ENCODE results near the gene MT1G.

MT1G gene

DNA sequence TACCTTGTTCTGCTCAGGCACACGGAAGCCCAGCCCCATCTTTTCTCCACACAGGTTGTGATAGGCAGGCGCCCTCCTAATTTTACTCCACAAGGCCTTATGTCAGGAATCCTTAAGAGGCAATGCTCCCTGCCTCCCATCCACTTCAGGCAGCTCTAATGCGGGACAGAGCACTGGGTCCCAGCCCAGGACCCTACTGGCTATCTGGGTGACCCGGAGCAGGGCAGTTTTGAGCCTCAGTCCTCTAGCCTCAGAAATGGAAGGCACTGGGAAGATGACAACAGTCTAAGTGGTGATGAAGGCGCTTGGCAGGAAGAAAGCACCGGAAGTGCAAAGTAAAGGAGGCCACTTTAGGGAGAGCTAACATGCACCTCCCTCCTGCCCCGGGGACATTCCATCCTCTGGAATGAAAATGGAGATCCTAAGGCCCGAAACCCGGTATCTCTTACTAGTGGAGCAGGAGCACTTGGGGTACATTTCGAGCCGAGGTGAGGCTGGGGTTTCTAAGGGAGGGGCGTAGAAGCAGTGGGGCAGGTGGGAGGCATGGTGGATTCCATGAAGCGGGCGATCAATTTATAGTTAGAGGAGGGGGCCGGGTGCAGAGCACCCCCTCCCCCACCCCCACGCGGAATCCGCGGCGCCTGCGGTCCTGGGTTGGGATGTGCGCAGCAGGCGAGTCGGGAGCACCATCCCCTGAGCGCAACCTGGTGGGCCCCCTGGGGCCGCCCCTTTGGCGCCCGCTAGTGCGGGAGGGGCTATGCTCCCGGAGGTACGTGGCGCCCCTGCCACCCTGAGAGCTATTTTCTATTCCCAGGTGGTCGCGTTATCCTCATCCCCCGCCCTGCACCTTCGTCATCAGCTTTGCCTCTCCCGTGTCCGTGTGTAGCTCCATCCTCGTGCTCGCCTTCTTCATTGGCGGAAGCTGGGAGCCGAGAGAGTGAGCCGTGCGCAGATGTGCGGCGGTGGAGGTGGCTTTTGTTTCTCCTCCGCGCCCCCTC, 5.2 kb downstream of the MT1G start:
- FAIRE-seq, result no peak

DNA sequence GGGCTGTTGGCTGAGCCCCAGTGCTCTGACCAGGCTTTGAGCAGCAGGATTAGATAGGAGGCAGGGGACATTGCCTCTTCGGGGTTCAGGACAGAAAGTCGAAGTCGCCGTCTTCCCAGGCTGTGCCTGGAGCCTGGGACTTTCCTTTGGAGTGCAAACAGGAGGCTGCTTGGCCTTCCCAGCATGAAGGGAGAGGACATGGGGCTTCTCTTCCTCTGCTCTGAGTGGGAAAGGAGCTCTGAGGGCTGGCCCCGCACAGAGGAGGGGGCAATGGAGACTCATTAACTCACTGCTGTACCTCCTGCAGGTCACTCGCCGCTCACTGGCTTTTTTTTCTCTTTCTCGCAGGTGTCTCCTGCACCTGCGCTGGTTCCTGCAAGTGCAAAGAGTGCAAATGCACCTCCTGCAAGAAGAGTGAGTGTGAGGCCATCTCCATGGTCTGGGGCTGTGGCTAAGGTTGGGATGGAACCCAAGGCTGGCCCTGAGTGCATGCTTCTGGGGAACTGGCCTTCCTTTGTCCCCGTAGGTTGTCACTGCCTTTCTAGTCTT, 9.5 kb downstream of the MT1G start:
- FAIRE-seq, result no peak

DNA sequence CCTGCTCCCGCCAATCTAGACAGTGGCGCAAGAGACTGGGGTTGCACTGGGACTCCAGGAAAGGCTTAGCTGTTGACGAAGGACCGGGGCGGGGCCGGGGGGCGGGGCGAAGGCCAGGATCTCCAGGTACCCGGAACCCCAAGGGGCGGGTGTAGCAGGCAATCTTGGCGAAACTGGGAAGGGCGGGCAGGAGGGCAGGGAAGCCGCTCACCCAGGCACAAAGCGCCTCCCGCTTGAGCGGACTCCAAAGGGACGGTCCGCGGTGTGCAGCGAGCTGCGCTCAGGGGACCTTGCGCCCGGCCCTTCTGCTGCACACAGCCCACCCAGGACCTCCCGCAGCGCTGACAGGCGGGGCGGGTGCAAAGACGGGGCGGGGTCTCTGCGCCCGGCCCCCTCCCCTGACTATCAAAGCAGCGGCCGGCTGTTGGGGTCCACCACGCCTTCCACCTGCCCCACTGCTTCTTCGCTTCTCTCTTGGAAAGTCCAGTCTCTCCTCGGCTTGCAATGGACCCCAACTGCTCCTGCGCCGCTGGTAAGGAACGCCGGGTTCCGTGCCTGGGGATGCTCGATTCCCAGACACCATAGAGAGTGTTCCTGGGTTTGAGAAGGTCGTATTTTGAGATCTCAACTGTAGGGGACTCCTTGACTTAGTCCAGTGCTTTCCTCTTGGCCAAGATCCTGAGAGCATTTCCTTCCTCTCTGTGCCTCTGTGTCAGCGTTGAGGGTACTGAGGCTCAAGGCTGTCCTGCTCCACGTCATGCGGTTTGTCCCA, 10.1 kb downstream of the MT1G start, which contains the start of gene MT1F:
Gene MT1F (plus strand): TSS at position 405 of the 772 bp plus-strand sequence. CDS start 100 bp downstream, at position 505.
- no peak for FAIRE-seq

DNA sequence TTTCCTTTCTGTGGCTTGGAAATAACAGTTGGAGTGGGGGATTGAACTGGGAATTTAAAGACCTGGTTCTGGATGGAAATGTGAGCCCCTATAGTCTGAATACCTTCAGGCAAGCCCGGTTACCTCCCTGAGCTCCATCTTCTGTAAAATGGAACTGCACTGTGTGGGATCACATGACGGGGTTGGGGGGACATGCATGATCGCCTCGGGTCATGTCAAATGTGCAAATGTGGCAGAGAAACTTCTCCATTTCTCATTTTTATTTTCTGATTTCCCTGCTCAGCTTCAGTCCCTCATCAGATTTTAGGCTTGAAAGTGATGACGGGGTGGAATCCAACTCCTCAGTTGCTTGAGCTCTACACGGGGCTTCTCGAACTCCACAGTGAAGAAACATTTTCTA, 14.6 kb downstream of the MT1G start:
- FAIRE-seq, result no peak

DNA sequence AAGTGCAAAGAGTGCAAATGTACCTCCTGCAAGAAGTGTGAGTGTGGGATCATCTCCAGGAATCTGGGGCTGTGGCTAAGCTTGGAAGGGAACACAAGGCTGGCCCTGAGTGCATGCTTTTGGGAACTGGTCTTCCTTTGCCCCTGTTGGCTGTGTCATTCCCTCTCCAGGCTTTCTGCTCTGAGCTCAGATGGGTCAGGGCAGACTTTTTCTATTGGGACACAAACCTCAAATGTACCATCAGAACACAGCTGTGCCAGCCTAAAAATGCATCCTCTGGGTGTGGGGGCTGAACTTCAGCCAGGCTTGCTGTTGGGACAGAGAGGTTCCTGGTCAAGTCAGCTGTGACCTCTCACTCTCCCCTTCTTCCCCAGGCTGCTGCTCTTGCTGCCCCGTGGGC, 15.3 kb downstream of the MT1G start:
- FAIRE-seq, result no peak

DNA sequence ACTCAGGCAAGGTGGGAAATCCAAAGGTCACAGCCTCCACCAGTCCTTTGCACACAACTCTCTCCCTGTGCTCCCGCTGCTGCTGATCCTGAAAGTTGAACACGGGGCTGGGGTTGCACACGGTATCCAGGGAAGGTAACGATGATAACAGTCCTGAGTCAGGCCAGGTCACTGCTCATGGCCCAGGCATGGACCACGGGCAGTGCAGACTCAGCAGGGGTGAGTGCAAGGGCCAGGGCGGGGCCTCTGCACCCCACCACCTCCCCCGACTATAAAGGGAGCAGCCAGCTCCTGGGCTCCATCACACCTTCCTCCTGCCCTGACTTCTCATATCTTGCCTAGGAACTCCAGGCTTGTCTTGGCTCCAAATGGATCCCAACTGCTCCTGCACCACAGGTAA, 16.3 kb downstream of the MT1G start, which contains the start of gene MT1B:
Gene MT1B (plus strand): TSS at position 301 of the 400 bp plus-strand sequence. CDS start 68 bp downstream, at position 369.
- no peak for FAIRE-seq

DNA sequence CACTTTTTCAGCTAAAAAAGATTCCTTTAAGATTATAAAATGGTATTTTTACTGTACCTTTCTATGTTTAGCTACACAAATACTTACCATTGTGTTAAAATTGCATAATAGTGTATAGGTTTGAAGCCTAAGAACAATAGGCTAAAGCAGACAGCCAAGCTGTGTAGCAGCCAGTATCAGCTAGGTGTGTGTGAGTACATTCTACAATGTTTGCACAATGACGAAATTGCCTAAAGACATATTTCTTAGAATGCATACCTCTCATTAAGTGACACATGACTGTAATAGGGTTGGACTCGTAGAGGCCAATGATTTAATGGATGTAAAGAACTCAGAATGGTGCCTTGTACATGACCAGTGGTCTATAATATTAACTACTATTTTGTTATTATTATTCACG, 18.0 kb downstream of the MT1G start:
- no peak for FAIRE-seq

DNA sequence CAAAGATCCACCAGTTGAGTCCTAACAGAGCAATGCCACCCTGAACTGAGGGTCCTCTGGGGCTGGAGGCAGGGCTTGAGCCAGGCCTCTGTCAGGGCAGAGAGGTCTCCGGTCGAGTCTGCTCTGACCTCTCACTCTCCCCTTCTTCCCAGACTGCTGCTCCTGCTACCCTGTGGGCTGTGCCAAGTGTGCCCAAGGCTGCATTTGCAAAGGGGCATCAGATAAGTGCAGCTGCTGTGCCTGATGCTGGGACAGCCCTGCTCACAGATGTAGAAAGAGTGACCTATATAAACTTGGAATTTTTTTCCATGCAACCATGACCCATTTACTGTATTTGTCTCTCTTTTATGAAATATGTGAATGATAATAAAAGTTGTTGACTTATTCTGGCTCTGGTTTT, 18.6 kb downstream of the MT1G start:
- no peak for FAIRE-seq

DNA sequence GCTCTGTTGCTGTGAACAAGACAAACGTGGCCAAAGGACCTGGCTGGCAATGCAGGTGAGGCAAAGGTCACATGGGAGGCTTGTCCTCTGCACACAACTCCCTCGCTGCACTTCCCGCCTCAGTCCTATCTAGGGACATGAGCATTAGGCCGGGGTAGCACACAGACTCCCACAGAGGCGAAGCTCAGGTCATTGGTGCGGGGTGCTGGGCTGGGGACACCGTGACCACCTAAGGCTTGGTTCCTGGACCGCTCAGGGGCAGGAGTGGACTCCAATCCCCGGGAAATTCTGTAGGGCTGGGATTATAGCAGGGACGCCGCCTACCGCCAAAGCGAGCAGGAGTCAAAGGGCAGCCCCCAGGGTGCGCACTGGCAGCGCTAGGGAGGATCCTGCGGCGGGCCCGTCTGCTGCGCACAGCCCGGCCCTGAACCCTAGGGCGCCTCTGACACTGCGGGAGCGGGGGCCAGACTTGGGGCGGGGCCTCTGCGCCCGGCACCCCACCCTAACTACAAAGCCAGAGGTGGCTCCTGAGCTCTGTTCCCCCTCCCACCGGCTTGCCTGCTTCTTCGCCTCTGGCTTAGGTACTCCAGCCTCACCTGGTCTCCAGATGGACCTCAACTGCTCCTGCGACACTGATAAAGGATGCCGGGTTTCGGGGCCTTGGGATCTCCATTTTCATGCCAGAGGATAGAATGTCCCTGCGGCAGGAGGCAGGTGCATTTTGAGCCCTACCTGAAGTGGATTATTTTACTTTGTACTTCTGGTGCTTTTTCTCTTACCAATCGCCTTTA, 20.0 kb downstream of the MT1G start:
- FAIRE-seq, result no peak

DNA sequence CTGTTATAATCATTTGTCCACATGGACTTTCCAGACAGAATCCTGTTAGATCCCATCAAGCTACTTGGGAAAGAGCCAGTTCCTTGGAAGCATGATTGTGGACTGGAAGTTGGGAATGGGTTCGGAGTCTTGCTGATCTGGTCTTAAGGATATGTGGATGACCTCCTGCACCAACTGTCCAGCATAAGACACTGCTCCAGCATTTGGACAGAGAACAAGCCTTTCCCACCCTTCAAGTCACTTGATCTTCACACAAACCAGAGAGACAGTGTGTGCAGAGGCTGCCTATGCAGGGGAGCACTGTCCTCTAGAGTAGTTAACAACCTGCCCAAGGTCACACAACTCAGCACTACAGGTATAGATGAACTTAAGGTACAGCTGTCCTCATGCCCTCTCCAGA, 22.0 kb downstream of the MT1G start:
- no peak for FAIRE-seq

DNA sequence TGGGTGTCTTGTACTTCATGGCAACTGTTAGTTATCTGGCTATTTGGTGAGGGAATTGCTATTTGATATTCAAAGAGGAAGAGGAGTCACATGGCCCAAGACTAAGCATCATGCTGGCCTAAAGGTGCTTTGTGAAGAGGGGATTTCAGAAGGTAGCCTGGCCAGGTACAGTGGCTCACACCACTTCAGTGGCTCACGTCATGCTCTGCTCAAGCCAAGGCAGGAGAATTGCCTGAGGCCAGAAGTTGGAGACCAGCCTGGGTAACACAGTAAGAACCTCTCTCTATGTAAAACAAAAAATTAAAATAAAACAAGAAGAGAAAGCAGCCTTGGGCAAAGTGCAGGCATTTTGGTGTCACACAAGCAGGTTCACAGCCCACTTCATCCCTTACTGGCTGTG, 22.6 kb downstream of the MT1G start:
- no peak for FAIRE-seq

DNA sequence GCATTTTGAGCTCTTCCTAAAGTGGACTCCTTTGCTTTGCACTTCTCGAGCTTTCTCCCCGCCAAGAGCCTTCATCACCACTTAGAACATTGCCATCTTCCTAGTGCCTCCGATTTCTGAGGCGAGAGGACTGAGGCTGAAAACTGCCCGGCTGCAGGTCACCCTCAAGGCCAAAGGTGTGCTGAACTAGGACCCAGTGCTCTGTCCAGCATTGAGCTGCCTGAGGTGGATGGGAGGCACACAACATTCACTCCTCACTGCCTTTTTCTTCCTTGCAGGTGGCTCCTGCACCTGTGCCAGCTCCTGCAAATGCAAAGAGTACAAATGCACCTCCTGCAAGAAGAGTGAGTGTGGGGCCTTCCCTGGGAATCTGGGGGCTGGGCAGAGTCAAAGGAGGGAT, 24.0 kb downstream of the MT1G start:
- no peak for FAIRE-seq

DNA sequence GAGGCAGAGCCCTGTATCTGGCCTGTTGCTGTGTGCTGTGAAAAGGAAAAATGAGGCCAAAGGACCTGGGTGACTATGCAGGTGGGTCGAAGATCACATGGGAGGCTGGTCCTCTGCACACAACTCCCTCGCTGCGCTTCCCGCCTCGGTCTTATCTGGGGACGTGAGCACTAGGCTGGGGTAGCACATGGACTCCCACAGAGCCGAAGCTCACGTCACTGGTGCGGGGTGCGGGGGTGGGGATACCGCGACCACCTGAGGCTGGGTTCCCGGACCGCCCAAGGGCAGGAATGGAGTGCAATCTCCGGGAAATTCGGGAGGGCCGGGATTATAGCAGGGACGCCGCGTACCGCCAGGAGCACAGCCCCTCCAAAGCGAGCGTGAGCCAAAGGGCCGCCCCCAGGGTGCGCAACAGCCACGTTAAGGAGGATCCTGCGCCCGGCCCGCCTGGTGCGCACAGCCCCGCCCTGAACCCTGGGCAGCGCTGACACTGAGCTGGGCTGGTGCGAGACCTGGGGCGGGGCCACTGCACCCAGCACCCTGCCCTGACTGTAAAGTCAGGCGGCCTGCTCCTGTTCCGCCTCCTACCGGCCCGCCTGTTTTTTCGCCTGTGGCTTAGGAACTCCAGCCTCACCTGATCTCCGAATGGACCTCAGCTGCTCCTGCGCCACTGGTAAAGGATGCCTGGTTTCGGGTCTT, 24.6 kb downstream of the MT1G start:
- no peak for FAIRE-seq

DNA sequence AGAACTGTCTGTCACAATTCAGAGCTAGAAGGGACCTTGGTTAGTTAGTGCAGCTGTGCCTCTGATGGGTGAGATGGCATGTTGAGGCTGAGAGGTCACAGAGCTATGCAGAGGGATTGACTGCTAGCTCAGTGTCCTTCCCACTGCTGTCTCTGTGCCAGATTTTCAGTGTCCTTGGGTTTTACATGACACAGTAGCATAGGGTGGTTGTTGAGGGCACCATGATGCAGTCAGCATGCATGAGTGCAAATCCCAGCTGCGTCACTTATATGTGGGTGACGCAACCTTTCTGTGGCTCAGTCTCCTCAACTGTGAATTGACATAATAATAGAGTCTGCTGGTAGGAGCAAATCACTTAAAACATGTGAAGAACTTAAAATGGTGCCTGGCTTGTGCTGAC, 26.7 kb downstream of the MT1G start:
- no peak for FAIRE-seq

DNA sequence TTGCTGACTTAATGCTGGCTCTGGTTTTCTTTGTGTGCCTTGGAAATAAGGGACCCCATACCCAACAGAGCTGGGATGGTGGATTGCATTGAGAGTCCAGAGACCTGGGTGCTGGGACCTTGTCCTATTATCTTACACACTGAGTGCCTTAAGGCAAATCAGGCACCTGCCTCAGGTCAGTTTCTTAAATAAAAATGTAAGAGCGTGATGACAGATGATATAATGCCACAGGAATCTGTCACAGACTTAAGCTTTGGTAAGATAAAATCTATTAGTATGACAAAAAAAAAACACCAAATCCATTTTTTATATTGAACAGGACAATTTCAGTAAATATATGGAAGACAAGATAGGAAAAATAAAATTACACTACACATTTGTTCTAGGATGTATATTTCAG, 27.8 kb downstream of the MT1G start:
- no peak for FAIRE-seq

DNA sequence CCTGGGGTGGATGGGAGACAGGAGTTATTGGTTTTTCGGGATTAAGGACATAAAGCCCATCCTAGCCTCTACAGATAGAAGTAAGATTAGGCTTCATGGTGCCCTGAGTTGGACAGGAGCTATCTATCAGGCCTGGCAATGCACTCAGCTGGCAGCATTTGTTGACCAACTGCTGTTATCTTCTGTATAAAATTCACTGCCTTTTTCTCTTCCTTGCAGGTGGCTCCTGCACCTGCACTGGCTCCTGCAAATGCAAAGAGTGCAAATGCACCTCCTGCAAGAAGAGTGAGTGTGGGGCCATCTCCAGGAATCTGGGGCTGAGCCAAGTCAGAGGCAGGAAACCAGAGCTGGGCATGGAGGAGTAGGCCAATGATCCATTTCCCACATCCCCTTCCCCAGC, 28.8 kb downstream of the MT1G start:
- FAIRE-seq, result no peak

DNA sequence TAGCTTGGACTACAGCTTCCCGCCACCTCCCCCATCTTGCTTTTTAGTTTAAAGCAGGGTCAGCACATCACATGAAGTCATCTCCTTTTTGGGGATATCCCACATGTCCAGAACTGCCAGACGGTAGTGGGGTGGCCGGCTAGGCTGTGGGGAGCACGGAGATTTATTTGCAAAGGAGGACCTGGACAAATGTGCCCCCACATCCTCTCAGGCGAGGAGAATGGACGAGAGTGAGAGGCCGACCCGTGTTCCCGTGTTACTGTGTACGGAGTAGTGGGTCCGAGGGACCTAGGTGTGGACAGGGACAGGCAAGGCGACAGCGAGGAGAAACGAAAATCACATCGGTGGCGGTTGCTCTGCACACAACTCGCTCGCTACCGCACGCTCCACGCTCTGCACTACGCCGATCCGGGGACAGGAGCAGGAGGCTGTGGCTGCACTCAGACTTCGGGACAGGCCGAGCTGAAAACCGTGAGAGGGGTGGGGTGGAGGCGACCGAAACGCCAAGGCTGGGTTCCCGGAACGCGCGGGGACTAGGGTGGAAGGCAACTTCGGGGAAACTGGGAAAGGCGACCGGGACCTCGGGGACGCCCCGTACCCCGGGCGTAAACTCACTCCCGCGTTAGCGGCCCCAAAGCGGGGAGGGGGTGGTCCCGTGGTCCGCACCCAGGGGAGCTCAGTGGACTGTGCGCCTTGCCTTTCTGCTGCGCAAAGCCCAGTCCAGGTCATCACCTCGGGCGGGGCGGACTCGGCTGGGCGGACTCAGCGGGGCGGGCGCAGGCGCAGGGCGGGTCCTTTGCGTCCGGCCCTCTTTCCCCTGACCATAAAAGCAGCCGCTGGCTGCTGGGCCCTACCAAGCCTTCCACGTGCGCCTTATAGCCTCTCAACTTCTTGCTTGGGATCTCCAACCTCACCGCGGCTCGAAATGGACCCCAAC, 29.8 kb downstream of the MT1G start, which contains the start of gene MT1A:
Gene MT1A (plus strand): TSS at position 853 of the 937 bp plus-strand sequence. CDS start 73 bp downstream, at position 926.
- FAIRE-seq, result no peak

DNA sequence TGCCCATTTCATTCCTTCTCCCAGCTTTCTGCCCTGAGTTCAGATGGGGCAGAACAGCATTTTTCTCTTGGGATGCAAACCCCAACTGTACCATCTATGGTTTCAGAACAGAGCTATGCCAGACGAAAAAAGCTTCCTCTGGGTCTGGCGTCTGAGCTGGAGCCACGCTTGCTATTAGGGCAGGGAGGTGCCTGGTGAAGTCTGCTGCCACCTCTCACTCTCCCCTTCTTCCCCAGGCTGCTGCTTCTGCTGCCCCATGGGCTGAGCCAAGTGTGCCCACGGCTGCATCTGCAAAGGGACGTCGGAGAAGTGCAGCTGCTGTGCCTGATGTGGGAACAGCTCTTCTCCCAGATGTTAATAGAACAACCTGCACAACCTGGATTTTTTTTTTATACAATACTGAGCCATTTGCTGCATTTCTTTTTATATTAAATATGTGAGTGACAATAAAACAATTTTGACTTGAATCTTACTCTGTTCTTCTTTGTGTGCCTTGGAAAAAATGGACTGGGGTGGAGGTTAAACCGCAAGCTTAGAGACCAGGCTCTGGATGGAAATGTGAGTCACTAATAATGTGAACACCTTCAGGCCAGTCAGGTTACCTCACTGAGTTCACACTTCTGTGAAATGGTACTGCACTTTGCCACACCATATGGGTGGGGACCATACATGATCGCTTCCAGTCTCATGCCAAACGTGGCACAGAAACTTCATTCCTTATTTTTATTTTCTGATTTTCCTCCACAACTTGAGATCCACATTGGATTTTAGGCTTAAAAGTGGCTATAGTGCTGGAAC, 31.1 kb downstream of the MT1G start:
- no peak for FAIRE-seq

DNA sequence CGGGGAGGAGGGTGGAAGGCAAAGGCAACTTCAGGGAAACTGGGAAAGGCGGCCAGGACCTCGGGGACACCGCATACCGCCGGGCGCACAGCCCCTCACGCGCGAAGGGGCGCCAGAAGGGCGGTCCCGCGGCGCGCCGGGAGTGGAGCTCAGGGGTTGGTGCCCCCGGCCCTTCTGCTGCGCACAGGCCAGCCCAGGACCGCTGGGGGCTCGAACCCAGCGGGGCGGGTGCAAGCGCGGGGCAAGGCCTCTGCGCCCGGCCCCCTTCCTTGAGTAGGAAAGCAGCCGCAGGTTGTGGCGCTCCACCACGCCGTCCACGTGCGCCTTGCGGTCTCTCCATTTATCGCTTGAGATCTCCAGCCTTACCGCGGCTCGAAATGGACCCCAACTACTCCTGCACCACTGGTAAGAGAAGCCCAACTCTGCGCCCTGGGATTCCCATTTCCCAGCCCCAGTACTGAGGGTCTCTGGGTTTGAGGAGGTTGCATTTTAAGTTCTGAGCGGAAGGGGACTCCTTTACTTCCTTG, 32.4 kb downstream of the MT1G start:
- no peak for FAIRE-seq
